ENCODE results near the gene ATP4A. TPM values are rescaled to one million over a fixed set of nuclear protein-coding genes. Genes with fewer than 3 reads are reported as not detected.
A peak's percentile ranks its signal among the peaks of the same experiment; 100 is the strongest.

Gene ATP4A
- total and polyA plus RNA-seq, 9 donors, result 0.02 TPM; not detected in 8

- peaks cover 5% of the 10 kb centered on the region for H3K4me1 ChIP-seq (ENCODE audit: insufficient read depth)
- TF ChIP-seq POLR2A (IDR thresholded peaks at IDR 0.05) (no peak), CTCF (IDR thresholded peaks at IDR 0.05) (no peak), EP300 (IDR thresholded peaks at IDR 0.05) (no peak)
- H3K9me3 ChIP-seq, result no peaks in the 10 kb centered on the region
- no peak for DNase-seq
- H3K27ac ChIP-seq, result no peak overlapping the region
- no peak overlapping the region for H3K4me3 ChIP-seq
- no peaks in the 10 kb centered on the region for H3K36me3 ChIP-seq
- intact Hi-C loops (cut with DNase I), result no loop called here
- 70 to 80% (median 74%) methylated on average over 19 to 21 of the region's 21 CpGs for WGBS, 3 donors
- H3K27me3 ChIP-seq, result no peaks in the 10 kb centered on the region
Observed at GRCh38 chr19:35551091-35551810, 12.2 kb downstream of the ATP4A start.

DNA sequence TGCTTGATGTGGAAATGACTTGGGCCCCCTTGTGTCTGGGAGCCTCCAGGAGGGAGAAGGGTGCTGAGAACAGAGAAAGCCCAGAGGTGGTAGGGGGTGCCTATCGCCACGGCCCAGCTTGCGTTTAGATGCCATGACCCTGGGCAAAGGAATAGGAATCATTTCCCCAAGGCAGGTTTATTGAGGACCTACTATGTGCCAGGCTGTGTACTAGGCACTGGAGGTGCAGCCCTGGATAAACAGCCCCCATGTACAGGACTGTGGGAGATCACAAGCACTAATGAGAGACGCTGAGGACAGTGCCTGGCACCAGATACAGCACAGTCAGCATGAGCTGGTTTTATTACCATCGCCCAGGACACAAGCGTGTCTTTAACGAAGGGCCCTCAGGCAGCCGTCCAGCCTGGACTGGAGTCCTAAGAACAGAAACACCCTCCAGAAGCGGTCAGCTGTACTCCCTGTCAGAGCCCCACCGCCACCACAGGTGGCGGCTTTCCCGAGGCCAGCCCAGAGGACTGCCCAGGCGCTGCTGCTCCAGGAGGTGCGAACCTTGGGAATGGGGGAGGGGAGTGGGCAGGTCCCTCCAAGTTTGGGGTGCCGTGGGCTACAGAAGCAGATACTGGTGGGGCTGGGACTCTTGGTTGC lies 13.5 kb downstream of the ATP4A start:
- WGBS, 3 donors, result 72 to 82% (median 82%) methylated on average over 15 of the region's 15 CpGs
- TF ChIP-seq EP300 (IDR thresholded peaks at IDR 0.05), result no peak
- TF ChIP-seq CTCF (IDR thresholded peaks at IDR 0.05), result no peak
- TF ChIP-seq POLR2A (IDR thresholded peaks at IDR 0.05), result no peak
- no peak for DNase-seq
- no peaks in the 10 kb centered on the region for H3K9me3 ChIP-seq
- no peak overlapping the region for H3K4me3 ChIP-seq
- H3K36me3 ChIP-seq, result no peaks in the 10 kb centered on the region
- H3K4me1 ChIP-seq (ENCODE audit: insufficient read depth), result peaks cover 7% of the 10 kb centered on the region
- H3K27me3 ChIP-seq, result no peaks in the 10 kb centered on the region
- intact Hi-C loops (cut with DNase I), result loop anchor here in 2 of 4 donors (5.0 to 10.0 kb wide), 2 partner anchors 65 to 167 kb away; partner anchors contain the start of genes KMT2B (in 2 of the 2) and HAUS5 (in 1 of the 2)
- H3K27ac ChIP-seq, result no peak overlapping the region

- TF ChIP-seq CTCF (IDR thresholded peaks at IDR 0.05) (peak; percentile 36 to 68 (median 53)), EP300 (IDR thresholded peaks at IDR 0.05) (no peak), POLR2A (IDR thresholded peaks at IDR 0.05) (no peak)
- WGBS, 3 donors, result 22 to 25% (median 25%) methylated on average over 6 of the region's 6 CpGs
Observed at GRCh38 chr19:35549174-35549788, 14.2 kb downstream of the ATP4A start.

DNA sequence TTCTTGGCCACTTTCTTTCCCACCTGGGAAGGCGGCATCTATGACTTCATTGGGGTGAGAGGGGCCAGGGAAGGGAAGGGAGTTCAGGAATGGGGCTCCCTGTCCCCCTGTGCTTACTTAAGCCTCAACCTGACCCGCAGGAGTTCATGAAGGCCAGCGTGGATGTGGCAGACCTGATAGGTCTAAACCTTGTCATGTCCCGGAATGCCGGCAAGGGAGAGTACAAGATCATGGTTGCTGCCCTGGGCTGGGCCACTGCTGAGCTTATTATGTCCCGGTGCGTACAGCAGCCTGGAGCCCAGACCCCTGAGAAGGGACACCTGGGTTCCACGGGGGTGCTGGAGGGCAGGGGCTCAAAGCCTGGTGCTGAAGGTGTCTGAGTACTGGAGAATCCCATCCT lies 16.9 kb downstream of the ATP4A start:
- H3K36me3 ChIP-seq, result no peaks in the 10 kb centered on the region
- no peak overlapping the region for H3K27ac ChIP-seq
- intact Hi-C loops (cut with DNase I), result loop anchor here in 2 of 4 donors (5.0 to 10.0 kb wide), 2 partner anchors 68 to 171 kb away; partner anchors contain the start of genes KMT2B (in 2 of the 2) and HAUS5 (in 1 of the 2)
- TF ChIP-seq EP300 (IDR thresholded peaks at IDR 0.05), result no peak
- no peak for TF ChIP-seq POLR2A (IDR thresholded peaks at IDR 0.05)
- no peak for TF ChIP-seq CTCF (IDR thresholded peaks at IDR 0.05)
- no peaks in the 10 kb centered on the region for H3K27me3 ChIP-seq
- WGBS, 3 donors, result 74 to 80% (median 80%) methylated on average over 8 of the region's 8 CpGs
- no peak for DNase-seq
- H3K9me3 ChIP-seq, result no peaks in the 10 kb centered on the region
- H3K4me1 ChIP-seq (ENCODE audit: insufficient read depth), result peaks cover 10% of the 10 kb centered on the region
- H3K4me3 ChIP-seq, result no peak overlapping the region

More at GRCh38 chr19:35549174-35549788, 14.2 kb downstream of the ATP4A start:
- H3K9me3 ChIP-seq, result no peaks in the 10 kb centered on the region
- H3K27ac ChIP-seq, result no peak overlapping the region
- peaks cover 10% of the 10 kb centered on the region for H3K4me1 ChIP-seq (ENCODE audit: insufficient read depth)
- peak in 4 of 5 donors; percentile 39 to 60 (median 44) for DNase-seq
- H3K4me3 ChIP-seq, result no peak overlapping the region
- no peaks in the 10 kb centered on the region for H3K36me3 ChIP-seq
- intact Hi-C loops (cut with DNase I), result loop anchor here in 2 of 4 donors (5.0 to 10.0 kb wide), 2 partner anchors 66 to 168 kb away; partner anchors contain the start of genes KMT2B (in 2 of the 2) and HAUS5 (in 1 of the 2)
- H3K27me3 ChIP-seq, result no peaks in the 10 kb centered on the region

All from ovary (tissue), 9 donors.